Measurements from ENCODE around the gene SSTR3.

GRCh38 chr22:37244922-37245722 is 32.8 kb upstream of the SSTR3 start:
- TF ChIP-seq CTCF (IDR thresholded peaks at IDR 0.05) (no peak), POLR2A (IDR thresholded peaks at IDR 0.05) (no peak)
